DMS53 treated with DMSO at 0.1 percent for 48 hours (cell line): ENCODE measurements around the gene RPL18A.

Source experiments
- DNase-seq: peaks from one replicate; lab custom pipeline; 2025; ENCODE audit not compliant: unreplicated experiment; lab: John Stamatoyannopoulos, UW

Gene RPL18A

DNA sequence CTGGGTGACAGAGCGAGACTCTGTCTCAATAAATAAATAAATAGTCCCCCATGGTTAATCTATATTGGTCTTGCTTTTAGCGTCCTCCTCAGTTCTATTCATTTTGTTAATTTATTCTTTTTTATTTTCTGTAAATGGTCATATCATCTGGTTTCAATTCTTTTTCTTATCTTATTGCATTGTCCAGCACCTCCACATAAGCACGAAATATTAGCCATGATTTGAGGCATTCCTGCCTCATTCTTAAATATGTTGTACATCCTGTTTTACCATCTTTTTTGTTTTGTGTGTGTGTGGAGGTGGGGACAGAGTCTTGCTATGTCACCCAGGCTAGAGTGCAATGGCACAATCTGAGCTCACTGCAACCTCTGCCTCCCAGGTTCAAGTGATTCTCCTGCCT lies 48.5 kb downstream of the RPL18A start:
- no peak for DNase-seq

DNA sequence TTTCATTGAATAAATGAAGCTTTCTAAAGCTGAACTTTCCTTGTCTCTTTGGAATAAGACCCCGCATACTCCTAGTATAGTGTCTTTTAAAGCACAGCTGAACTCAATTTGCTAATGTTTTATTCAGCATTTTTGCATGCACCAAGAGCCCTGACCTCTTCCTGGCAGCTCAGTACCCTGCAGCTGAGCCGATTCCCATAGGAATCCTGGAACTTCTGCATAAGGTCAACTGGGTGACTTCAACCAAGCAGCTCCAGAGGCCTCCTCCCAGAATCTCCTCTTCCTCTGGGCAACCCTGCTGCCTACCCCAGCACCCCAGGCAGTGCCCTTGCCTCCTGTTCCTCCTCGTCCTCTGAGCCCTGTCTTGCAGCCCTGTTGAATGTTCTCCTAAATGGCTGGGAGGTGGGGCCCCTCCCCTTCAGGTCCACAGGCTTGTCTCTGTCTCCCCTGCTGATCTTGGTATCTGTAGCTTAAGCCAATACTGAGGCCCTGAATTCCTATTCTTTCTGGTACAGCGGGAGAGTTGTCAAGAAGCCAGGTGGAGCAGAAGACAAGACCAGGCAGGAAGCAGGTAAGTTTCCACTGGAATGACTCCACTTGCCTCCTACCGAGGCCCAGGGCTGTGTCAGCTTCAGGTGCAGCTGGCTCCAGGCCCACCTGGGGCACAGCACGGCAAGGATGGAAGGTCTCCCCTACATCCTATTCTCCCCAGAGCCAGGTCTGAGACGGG lies 49.5 kb downstream of the RPL18A start:
- DNase-seq, result no peak

- DNase-seq, result no peak
These were observed 51.2 kb downstream of the RPL18A start for GRCh38 chr19:17910791-17911360.
